Skeletal muscle cell (primary cell): ENCODE results near the gene ZNF862.

ENCODE experiments used
- DNase-seq: peaks from one replicate; pipeline ENCODE4 v3.0.0-alpha.2; 2010; ENCODE audit warnings: low read depth
- H3K4me3 ChIP-seq: 2 replicates; pipeline ENCODE4 v1.5.1; 2011; ENCODE audit warnings: low read depth, mild to moderate bottlenecking, control low read depth, low read length, moderate library complexity

ZNF862 gene

GRCh38 chr7:149808311-149808710, 29.9 kb upstream of the ZNF862 start:
- no peak for DNase-seq
- no peak overlapping the region for H3K4me3 ChIP-seq

DNA sequence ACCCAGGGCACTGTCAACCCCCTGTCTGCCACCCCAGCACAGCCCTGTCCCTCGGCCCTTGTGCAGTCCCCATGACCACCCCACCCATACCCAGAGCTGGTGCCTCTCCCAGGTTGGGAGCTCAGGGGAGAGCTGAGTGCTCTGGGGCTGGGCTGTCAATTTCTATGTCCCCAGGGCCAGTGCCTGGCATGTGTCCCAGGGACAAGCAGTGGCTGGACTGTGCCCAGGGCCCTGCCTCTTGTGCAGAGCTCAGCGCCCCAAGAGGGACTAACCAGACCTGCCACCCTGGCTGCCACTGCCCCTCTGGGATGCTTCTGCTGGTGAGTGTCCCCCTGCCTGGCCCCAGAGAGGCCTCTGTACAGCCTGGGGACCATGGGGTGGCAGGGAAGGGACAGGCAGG, 29.0 kb upstream of the ZNF862 start:
- no peak for DNase-seq

GRCh38 chr7:149811221-149811620, 27.0 kb upstream of the ZNF862 start:
- no peak for DNase-seq
- no peak overlapping the region for H3K4me3 ChIP-seq

More for the DNA sequence above, 29.0 kb upstream of the ZNF862 start:
- H3K4me3 ChIP-seq = no peak overlapping the region

- DNase-seq = no peak
- H3K4me3 ChIP-seq = no peak overlapping the region
These were observed 26.2 kb upstream of the ZNF862 start for GRCh38 chr7:149811831-149812490.

- no peak for DNase-seq
- H3K4me3 ChIP-seq = no peak overlapping the region
These were observed 24.7 kb upstream of the ZNF862 start for GRCh38 chr7:149813254-149814035.

- DNase-seq = no peak
- no peak overlapping the region for H3K4me3 ChIP-seq
These were observed 23.7 kb upstream of the ZNF862 start for GRCh38 chr7:149814494-149814893.

GRCh38 chr7:149815121-149815520, 23.1 kb upstream of the ZNF862 start:
- H3K4me3 ChIP-seq = no peak overlapping the region
- no peak for DNase-seq

- DNase-seq = no peak
- no peak overlapping the region for H3K4me3 ChIP-seq
These were observed 22.4 kb upstream of the ZNF862 start for GRCh38 chr7:149815661-149816266.

DNA sequence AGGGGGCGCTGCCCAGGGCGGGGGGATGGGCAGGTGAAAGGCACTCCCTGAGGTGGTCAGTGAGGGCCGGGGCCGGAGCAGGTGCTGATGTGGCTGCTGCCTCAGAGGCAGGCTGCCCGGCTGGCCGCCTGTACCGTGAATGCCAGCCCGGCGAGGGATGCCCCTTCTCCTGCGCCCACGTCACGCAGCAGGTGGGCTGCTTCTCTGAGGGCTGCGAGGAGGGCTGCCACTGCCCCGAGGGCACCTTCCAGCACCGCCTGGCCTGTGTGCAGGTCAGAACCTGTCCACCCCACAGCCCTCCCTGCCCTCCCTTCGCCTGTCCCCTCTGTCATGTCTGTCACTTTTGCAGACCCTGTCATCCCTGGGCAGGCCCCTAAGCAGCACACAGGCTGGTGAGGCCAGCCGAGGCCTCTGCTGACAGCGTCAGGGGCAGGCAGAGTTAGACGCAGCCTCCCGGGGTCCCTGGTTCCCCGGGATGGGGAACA, 21.9 kb upstream of the ZNF862 start:
- no peak overlapping the region for H3K4me3 ChIP-seq
- no peak for DNase-seq

- no peak overlapping the region for H3K4me3 ChIP-seq
- DNase-seq = no peak
These were observed 21.4 kb upstream of the ZNF862 start for GRCh38 chr7:149816794-149817193.

DNA sequence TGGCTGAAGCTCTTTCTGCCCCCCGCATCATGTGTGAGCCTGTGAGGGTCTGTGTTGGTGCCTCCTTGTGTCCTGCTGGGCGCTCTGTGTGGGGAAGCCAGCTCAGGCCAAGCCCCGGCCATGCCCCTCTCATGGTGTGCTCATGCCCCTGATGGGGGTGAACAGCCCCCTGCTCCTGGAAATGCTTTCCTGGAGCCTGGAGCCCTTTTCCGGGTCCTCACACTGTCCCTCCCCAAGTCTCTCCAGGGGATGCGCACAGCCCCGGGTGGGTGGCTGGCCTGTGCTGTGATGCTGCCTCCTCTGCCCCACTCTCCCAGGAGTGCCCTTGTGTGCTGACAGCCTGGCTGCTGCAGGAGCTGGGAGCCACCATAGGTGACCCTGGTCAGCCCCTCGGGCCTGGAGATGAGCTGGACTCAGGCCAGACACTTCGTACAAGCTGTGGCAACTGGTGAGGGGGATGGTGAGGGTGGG, 20.8 kb upstream of the ZNF862 start:
- DNase-seq = no peak
- H3K4me3 ChIP-seq = no peak overlapping the region

DNA sequence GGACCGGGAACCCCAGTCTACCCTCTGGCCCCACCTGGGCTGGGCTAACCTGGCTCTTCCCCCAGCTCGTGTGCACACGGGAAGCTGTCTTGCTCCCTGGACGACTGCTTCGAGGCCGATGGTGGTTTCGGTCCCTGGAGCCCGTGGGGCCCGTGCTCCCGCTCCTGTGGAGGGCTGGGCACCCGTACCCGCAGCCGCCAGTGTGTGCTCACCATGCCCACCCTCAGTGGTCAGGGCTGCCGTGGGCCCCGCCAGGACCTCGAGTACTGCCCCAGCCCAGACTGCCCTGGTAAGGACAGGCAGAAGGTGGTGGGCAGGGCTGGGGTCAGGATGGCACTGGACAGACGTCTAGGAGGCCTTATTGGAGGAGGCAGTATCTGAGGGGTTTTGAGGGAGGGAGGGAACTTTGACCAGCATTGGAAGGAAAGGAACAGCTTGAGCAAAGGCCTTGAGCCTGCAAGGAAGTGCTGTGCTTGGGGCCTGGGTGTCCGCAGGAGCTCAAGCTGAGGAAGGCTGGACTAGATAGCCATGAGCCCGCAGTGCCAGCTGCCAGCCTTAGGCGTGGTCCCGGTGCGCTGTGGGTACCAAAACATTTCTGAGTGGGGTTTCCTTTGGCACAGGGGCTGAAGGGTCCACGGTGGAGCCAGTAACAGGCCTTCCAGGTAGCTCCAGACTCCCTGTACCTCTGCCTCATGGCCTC, 20.2 kb upstream of the ZNF862 start:
- DNase-seq = no peak
- H3K4me3 ChIP-seq = no peak overlapping the region

GRCh38 chr7:149818536-149818840, 19.7 kb upstream of the ZNF862 start:
- DNase-seq = no peak
- H3K4me3 ChIP-seq = no peak overlapping the region

DNA sequence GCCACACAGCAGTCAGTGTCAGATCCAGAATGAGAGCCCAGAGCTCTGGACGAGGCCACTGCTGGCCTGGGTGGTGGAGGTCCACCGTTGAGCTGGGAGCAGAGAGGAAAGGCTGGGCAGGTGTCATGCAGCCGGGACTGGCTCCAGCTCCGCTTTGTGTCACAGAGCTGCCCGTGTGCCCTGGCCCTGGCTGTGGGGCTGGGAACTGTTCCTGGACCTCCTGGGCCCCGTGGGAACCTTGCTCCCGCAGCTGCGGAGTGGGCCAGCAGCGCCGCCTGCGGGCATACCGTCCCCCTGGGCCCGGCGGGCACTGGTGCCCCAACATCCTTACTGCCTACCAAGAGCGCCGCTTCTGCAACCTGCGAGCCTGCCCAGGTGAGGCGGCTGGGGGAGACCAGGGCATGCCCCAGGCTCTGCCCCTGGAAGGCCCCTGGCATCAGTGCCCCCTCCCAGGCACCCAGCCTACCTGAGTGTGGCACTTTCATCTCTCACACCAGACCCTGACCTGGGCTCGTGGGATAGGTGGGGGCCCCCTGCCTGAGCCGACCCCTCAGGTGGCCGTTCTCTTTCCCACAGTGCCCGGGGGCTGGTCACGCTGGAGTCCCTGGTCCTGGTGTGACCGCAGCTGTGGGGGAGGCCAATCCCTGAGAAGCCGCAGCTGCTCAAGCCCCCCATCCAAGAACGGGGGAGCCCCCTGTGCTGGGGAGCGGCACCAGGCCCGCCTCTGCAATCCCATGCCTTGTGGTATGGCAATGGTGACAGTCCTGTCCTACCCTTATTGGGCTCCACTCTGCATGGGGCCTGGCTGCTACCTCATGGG, 18.8 kb upstream of the ZNF862 start:
- H3K4me3 ChIP-seq = no peak overlapping the region
- no peak for DNase-seq

DNA sequence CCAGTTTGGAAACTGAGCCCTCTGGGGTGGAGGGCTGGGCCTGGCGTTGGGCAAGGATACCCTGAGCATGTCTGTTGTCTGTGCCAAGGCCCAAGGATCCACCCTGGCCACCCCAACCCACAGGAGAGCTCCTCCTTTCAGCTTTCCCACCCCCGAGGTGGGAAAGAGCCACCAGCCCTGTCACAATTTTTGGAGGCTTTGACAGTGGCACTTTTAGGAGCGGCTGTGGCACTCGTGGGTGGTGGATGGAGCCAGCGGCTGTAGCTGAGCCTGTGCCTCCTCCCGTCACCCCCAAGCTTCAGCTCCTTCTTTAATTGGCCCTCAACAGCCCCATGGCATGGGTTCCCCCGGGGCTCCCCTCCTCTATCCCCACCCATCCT, 18.2 kb upstream of the ZNF862 start:
- H3K4me3 ChIP-seq = no peak overlapping the region
- DNase-seq = no peak

- H3K4me3 ChIP-seq = no peak overlapping the region
- DNase-seq = no peak
These were observed 17.5 kb upstream of the ZNF862 start for GRCh38 chr7:149820622-149821190.

- H3K4me3 ChIP-seq = no peak overlapping the region
- DNase-seq = no peak
These were observed 16.7 kb upstream of the ZNF862 start for GRCh38 chr7:149821191-149822148.
